H9 (cell line): ENCODE data around the gene MYDGF. TPM values are rescaled to one million over a fixed set of nuclear protein-coding genes. Genes with fewer than 3 reads are reported as not detected.

Experiments used
- DNase-seq: peaks from one replicate; pipeline ENCODE4 v3.0.0-alpha.2; 2017
- H2AFZ ChIP-seq: one replicate; pipeline ENCODE4 v1.6.1; 2013; ENCODE audit warnings: mild to moderate bottlenecking, low read length, control low read depth, moderate library complexity
- H2AK5ac ChIP-seq: 2 replicates; pipeline ENCODE4 v1.6.1; 2013; ENCODE audit warnings: low read length, control low read depth, mixed read lengths; ENCODE audit not compliant: insufficient read length
- H2BK120ac ChIP-seq: one replicate; pipeline ENCODE4 v1.6.1; 2013; ENCODE audit warnings: low read depth, mild to moderate bottlenecking, low read length, control low read depth, inconsistent platforms; ENCODE audit not compliant: poor library complexity, severe bottlenecking
- H2BK12ac ChIP-seq: 2 replicates; pipeline ENCODE4 v1.6.1; 2013; ENCODE audit warnings: low read length, control low read depth, mixed read lengths, low read depth; ENCODE audit not compliant: insufficient read length
- H2BK15ac ChIP-seq: 2 replicates; pipeline ENCODE4 v1.6.1; 2013; ENCODE audit warnings: low read depth, low read length, control low read depth
- H2BK20ac ChIP-seq: one replicate; pipeline ENCODE4 v1.6.1; 2013; ENCODE audit warnings: low read depth, mild to moderate bottlenecking, low read length, control low read depth, inconsistent platforms; ENCODE audit not compliant: poor library complexity, severe bottlenecking
- H2BK5ac ChIP-seq: 2 replicates; pipeline ENCODE4 v1.6.1; 2013; ENCODE audit warnings: low read length, control low read depth, mixed read lengths; ENCODE audit not compliant: insufficient read length
- H3K14ac ChIP-seq: 2 replicates; pipeline ENCODE4 v1.6.1; 2013; ENCODE audit warnings: low read length, control low read depth; ENCODE audit not compliant: insufficient read depth
- H3K18ac ChIP-seq: 2 replicates; pipeline ENCODE4 v1.6.1; 2013; ENCODE audit warnings: low read depth, mild to moderate bottlenecking, mixed read lengths, low read length, control low read depth; ENCODE audit not compliant: insufficient read length
- H3K23ac ChIP-seq: 2 replicates; pipeline ENCODE4 v1.6.1; 2013; ENCODE audit warnings: low read length, control low read depth, mixed read lengths, low read depth; ENCODE audit not compliant: insufficient read length
- H3K23me2 ChIP-seq: 2 replicates; pipeline ENCODE4 v1.6.1; 2013; ENCODE audit warnings: low read depth, mild to moderate bottlenecking, mixed read lengths, low read length, control low read depth; ENCODE audit not compliant: insufficient read length, poor library complexity, severe bottlenecking
- H3K27ac ChIP-seq: 2 replicates; pipeline ENCODE4 v1.5.1; 2013; ENCODE audit warnings: low read length, control low read depth, mixed read lengths, low read depth; ENCODE audit not compliant: insufficient read length
- H3K27me3 ChIP-seq: 2 replicates; pipeline ENCODE4 v1.6.1; 2013; ENCODE audit warnings: low read length, control low read depth, inconsistent platforms; ENCODE audit not compliant: insufficient read depth
- H3K4ac ChIP-seq: 2 replicates; pipeline ENCODE4 v1.6.1; 2013; ENCODE audit warnings: low read depth, mild to moderate bottlenecking, control low read depth, inconsistent platforms, low read length, moderate library complexity
- H3K4me1 ChIP-seq: 2 replicates; pipeline ENCODE4 v1.6.1; 2013; ENCODE audit warnings: low read length, control low read depth, inconsistent platforms; ENCODE audit not compliant: insufficient read depth
- H3K4me2 ChIP-seq: 2 replicates; pipeline ENCODE4 v1.6.1; 2013; ENCODE audit warnings: low read length, control low read depth, mixed read lengths; ENCODE audit not compliant: insufficient read length, insufficient read depth
- H3K56ac ChIP-seq: 2 replicates; pipeline ENCODE4 v1.6.1; 2013; ENCODE audit warnings: low read depth, mild to moderate bottlenecking, mixed read lengths, low read length, control low read depth; ENCODE audit not compliant: insufficient read length
- H3K79me1 ChIP-seq: 2 replicates; pipeline ENCODE4 v1.6.1; 2013; ENCODE audit warnings: low read depth, mild to moderate bottlenecking, moderate library complexity, low read length, control low read depth, inconsistent platforms; ENCODE audit not compliant: insufficient read depth, poor library complexity, severe bottlenecking
- H3K79me2 ChIP-seq: 2 replicates; pipeline ENCODE4 v1.6.1; 2013; ENCODE audit warnings: low read length, control low read depth, inconsistent platforms; ENCODE audit not compliant: insufficient read depth
- H3K9ac ChIP-seq: 2 replicates; pipeline ENCODE4 v1.6.1; 2013; ENCODE audit warnings: low read length, control low read depth, mixed read lengths; ENCODE audit not compliant: insufficient read length; ENCODE audit errors: extremely low read depth
- H3K9me3 ChIP-seq: one replicate; pipeline ENCODE4 v1.6.1; 2013; ENCODE audit warnings: low read depth, low read length, inconsistent platforms; ENCODE audit not compliant: control insufficient read depth
- H3T11ph ChIP-seq: one replicate; pipeline ENCODE4 v1.6.1; 2013; ENCODE audit warnings: mild to moderate bottlenecking, low read length, control low read depth, inconsistent platforms
- H4K20me1 ChIP-seq: one replicate; pipeline ENCODE4 v1.6.1; 2013; ENCODE audit not compliant: control insufficient read depth, insufficient read length, insufficient read depth
- H4K5ac ChIP-seq: 2 replicates; pipeline ENCODE4 v1.6.1; 2013; ENCODE audit warnings: low read depth, mild to moderate bottlenecking, mixed read lengths, low read length, control low read depth; ENCODE audit not compliant: insufficient read length
- H4K8ac ChIP-seq: replicated peaks from 2 replicates; pipeline ENCODE4 v1.6.1; 2013; ENCODE audit warnings: low read length, control low read depth, mixed read lengths, low read depth; ENCODE audit not compliant: insufficient read length
- H4K91ac ChIP-seq: 2 replicates; pipeline ENCODE4 v1.6.1; 2013; ENCODE audit warnings: low read depth, mild to moderate bottlenecking, moderate library complexity, mixed read lengths, low read length, control low read depth; ENCODE audit not compliant: insufficient read length
- H3K27ac Mint-ChIP-seq, 3 experiments: 2 replicates in 2 of 3; 3 replicates in 1 of 3; pipeline ENCODE4 v1.8.0; 2020 to 2021; ENCODE audit warnings: mixed read lengths in 3 of 3, mild to moderate bottlenecking in 1 of 3, moderate library complexity in 1 of 3
- H3K27me3 Mint-ChIP-seq: 2 replicates; pipeline ENCODE4 v1.8.0; 2021; ENCODE audit warnings: low read depth, mild to moderate bottlenecking, moderate library complexity, mixed read lengths
- H3K36me3 Mint-ChIP-seq, 3 experiments: 2 replicates in 2 of 3; 3 replicates in 1 of 3; pipeline ENCODE4 v1.8.0; 2020 to 2021; ENCODE audit warnings: low read depth in 3 of 3, mixed read lengths in 3 of 3; ENCODE audit not compliant: insufficient read depth in 1 of 3
- H3K4me1 Mint-ChIP-seq, 2 experiments: 2 replicates each; pipeline ENCODE4 v1.8.0; 2020; ENCODE audit warnings: mixed read lengths in 2 of 2
- H3K4me3 Mint-ChIP-seq, 2 experiments: 2 replicates in 1 of 2; 3 replicates in 1 of 2; pipeline ENCODE4 v1.8.0; 2020 to 2021; ENCODE audit warnings: mild to moderate bottlenecking in 2 of 2, mixed read lengths in 2 of 2, moderate library complexity in 1 of 2
- H3K9me3 Mint-ChIP-seq, 2 experiments: 2 replicates in 1 of 2; 3 replicates in 1 of 2; pipeline ENCODE4 v1.8.0; 2020; ENCODE audit warnings: mild to moderate bottlenecking in 2 of 2, mixed read lengths in 2 of 2, moderate library complexity in 1 of 2
- WGBS: extraction: QIAGEN DNeasy Blood & Tissue Kit; methylation state at CpG from one replicate; pipeline ENCODE4 v1.1.7; 2013; ENCODE audit warnings: missing lambda C conversion rate, low lambda C conversion rate, mixed read lengths; ENCODE audit not compliant: insufficient read length; ENCODE audit errors: extremely low coverage; 5-methylcytosine and 5-hydroxymethylcytosine counted together
- total RNA-seq: library from RNA; stranded (reverse); gene quantifications from 2 replicates; pipeline ENCODE4 v1.2.1, GENCODE V29; 2021
- TF ChIP-seq, protein P1 (sequence below): fragments of 200-600 bp; sonication (generic); conservative IDR thresholded peaks from 3 replicates; pipeline ENCODE4 v1.8.0; 2021; ENCODE audit warnings: antibody characterized with exemption, mild to moderate bottlenecking

The MYDGF gene
- total RNA-seq, 1 experiment from 2014 or later = 43.4 TPM

DNA sequence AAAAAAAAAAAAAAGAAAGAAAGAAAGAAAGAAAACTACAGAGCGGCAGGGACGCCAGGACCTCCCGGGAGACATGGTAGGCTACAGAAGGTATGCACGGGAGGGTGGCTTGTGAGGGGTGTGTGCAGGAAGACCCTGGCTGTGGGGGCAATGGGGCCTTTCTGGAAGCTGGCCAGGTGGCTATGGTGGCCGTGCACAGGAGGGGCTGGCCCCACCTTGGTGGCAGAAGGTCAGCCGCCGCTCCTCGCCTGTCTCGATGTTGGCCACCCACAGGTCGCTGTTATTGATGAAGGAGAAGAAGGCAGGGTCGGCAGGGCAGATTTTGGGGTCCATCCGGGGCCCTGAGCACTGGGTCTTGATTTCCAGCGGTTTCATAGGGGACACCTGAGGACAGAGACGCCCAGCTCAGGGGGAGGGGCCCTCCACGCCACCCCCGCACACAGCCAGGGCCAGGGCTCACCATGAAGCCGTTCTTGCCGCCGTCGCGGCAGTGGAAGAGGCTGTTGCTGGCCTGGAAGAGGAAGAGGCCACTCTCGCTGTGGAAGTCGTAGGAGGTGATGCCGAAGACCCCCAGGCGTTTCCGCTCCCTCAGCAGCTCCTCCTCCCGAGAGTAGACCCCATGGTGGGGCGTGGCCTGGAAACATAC is 33.7 kb upstream of the MYDGF start:
- Histone ChIP-seq H2BK12ac (no peak overlapping the region), H4K20me1 (no peaks in the 10 kb centered on the region), H3K4me1 (no peaks in the 10 kb centered on the region), H3K14ac (no peak overlapping the region), H3K9ac (no peak overlapping the region), H3K4ac (no peak overlapping the region), H3K23me2 (no peaks in the 10 kb centered on the region), H3K56ac (no peak overlapping the region), H3K27ac (no peak overlapping the region), H3T11ph (no peak overlapping the region), H3K4me2 (no peak overlapping the region), H3K79me2 (no peaks in the 10 kb centered on the region), H3K18ac (no peak overlapping the region), H3K79me1 (no peaks in the 10 kb centered on the region), H3K9me3 (no peaks in the 10 kb centered on the region), H4K5ac (no peak overlapping the region), H2BK15ac (no peak overlapping the region), H2AK5ac (no peak overlapping the region), H3K27me3 (no peaks in the 10 kb centered on the region), H4K8ac (no peak overlapping the region), H2BK120ac (no peak overlapping the region), H3K23ac (no peak overlapping the region), H2BK20ac (no peak overlapping the region), H4K91ac (no peak overlapping the region), H2AFZ (no peak overlapping the region), H2BK5ac (no peak overlapping the region)
- no peak for DNase-seq
- no peak overlapping the region; a peak in 1 of 7 replicates for H3K27ac Mint-ChIP-seq
- no peaks in the 10 kb centered on the region for H3K9me3 Mint-ChIP-seq
- H3K4me1 Mint-ChIP-seq = no peaks in the 10 kb centered on the region
- H3K36me3 Mint-ChIP-seq = peaks cover 21 to 51% (median 46%) of the 10 kb centered on the region in 3 experiments; a peak in 6 of 7 replicates
- H3K27me3 Mint-ChIP-seq = no peaks in the 10 kb centered on the region
- TF ChIP-seq, protein P1, sequence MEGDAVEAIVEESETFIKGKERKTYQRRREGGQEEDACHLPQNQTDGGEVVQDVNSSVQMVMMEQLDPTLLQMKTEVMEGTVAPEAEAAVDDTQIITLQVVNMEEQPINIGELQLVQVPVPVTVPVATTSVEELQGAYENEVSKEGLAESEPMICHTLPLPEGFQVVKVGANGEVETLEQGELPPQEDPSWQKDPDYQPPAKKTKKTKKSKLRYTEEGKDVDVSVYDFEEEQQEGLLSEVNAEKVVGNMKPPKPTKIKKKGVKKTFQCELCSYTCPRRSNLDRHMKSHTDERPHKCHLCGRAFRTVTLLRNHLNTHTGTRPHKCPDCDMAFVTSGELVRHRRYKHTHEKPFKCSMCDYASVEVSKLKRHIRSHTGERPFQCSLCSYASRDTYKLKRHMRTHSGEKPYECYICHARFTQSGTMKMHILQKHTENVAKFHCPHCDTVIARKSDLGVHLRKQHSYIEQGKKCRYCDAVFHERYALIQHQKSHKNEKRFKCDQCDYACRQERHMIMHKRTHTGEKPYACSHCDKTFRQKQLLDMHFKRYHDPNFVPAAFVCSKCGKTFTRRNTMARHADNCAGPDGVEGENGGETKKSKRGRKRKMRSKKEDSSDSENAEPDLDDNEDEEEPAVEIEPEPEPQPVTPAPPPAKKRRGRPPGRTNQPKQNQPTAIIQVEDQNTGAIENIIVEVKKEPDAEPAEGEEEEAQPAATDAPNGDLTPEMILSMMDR = no peak
- no CpG with 5 or more reads among the region's 28 CpGs for WGBS
- H3K4me3 Mint-ChIP-seq = no peak overlapping the region
